Measurements from ENCODE around the gene HCN2.

Gene HCN2

GRCh38 chr19:589693-590395 is at the start of gene HCN2:
TSS of gene HCN2 (plus strand) at chr19:589881. CDS start at chr19:589946, 65 bp downstream.
- H3K9ac ChIP-seq (ENCODE audit: low read length), result no peak within 1 kb of the TSS
- no peaks in the 10 kb centered on the region for H3K36me3 ChIP-seq (ENCODE audit: insufficient read depth, low read length)
- no peaks in the 10 kb centered on the region for H3K9me3 ChIP-seq (ENCODE audit: low read length)
- no peak within 1 kb of the TSS for H3K4me3 ChIP-seq (ENCODE audit: low read depth in 1 of 2, low read length in 2 of 2)
- no peaks in the 10 kb centered on the region for H3K4me1 ChIP-seq (ENCODE audit: insufficient read depth, low read length)
- H3K27me3 ChIP-seq (ENCODE audit: control insufficient read depth in 1 of 2, insufficient read depth in 2 of 2, low read length in 2 of 2), result peaks cover 18 to 67% of the 10 kb centered on the region in 2 donors
- H3K27ac ChIP-seq (ENCODE audit: low read depth, low read length), result no peak within 1 kb of the TSS

- Histone ChIP-seq H3K27ac (ENCODE audit: low read depth, low read length) (no peak overlapping the region), H3K36me3 (ENCODE audit: insufficient read depth, low read length) (peaks cover 27% of the 10 kb centered on the region), H3K27me3 (ENCODE audit: control insufficient read depth in 1 of 2, insufficient read depth in 2 of 2, low read length in 2 of 2) (no peaks in the 10 kb centered on the region), H3K9ac (ENCODE audit: low read length) (no peak overlapping the region), H3K9me3 (ENCODE audit: low read length) (no peaks in the 10 kb centered on the region), H3K4me3 (ENCODE audit: low read depth in 1 of 2, low read length in 2 of 2) (no peak overlapping the region), H3K4me1 (ENCODE audit: insufficient read depth, low read length) (no peaks in the 10 kb centered on the region)
Measured at GRCh38 chr19:540867-541637, 48.6 kb upstream of the HCN2 start.

- H3K36me3 ChIP-seq (ENCODE audit: insufficient read depth, low read length), result peaks cover 21% of the 10 kb centered on the region
Measured at GRCh38 chr19:541699-542098, 48.0 kb upstream of the HCN2 start.

GRCh38 chr19:542173-542866 is 47.4 kb upstream of the HCN2 start:
- Histone ChIP-seq H3K27ac (ENCODE audit: low read depth, low read length) (no peak overlapping the region), H3K36me3 (ENCODE audit: insufficient read depth, low read length) (peaks cover 16% of the 10 kb centered on the region), H3K27me3 (ENCODE audit: control insufficient read depth in 1 of 2, insufficient read depth in 2 of 2, low read length in 2 of 2) (peaks cover 0 to 1% of the 10 kb centered on the region in 2 donors), H3K9me3 (ENCODE audit: low read length) (no peaks in the 10 kb centered on the region), H3K4me3 (ENCODE audit: low read depth in 1 of 2, low read length in 2 of 2) (no peak overlapping the region), H3K9ac (ENCODE audit: low read length) (no peak overlapping the region), H3K4me1 (ENCODE audit: insufficient read depth, low read length) (no peaks in the 10 kb centered on the region)

More at GRCh38 chr19:541699-542098, 48.0 kb upstream of the HCN2 start:
- H3K4me3 ChIP-seq (ENCODE audit: low read depth in 1 of 2, low read length in 2 of 2), result no peak overlapping the region
- no peak overlapping the region for H3K27ac ChIP-seq (ENCODE audit: low read depth, low read length)
- H3K4me1 ChIP-seq (ENCODE audit: insufficient read depth, low read length), result no peaks in the 10 kb centered on the region
- H3K27me3 ChIP-seq (ENCODE audit: control insufficient read depth in 1 of 2, insufficient read depth in 2 of 2, low read length in 2 of 2), result no peaks in the 10 kb centered on the region
- no peaks in the 10 kb centered on the region for H3K9me3 ChIP-seq (ENCODE audit: low read length)
- H3K9ac ChIP-seq (ENCODE audit: low read length), result no peak overlapping the region

GRCh38 chr19:543910-544608 is 45.6 kb upstream of the HCN2 start, which contains the start of gene GZMM:
TSS of gene GZMM (plus strand) at chr19:544053. CDS start at chr19:544072, 19 bp downstream.
- Histone ChIP-seq H3K4me3 (ENCODE audit: low read depth in 1 of 2, low read length in 2 of 2) (no peak within 1 kb of the TSS), H3K27ac (ENCODE audit: low read depth, low read length) (no peak within 1 kb of the TSS)

GRCh38 chr19:547117-547516 is 42.6 kb upstream of the HCN2 start:
- Histone ChIP-seq H3K27me3 (ENCODE audit: control insufficient read depth in 1 of 2, insufficient read depth in 2 of 2, low read length in 2 of 2) (peaks cover 0 to 11% of the 10 kb centered on the region in 2 donors), H3K27ac (ENCODE audit: low read depth, low read length) (no peak overlapping the region), H3K36me3 (ENCODE audit: insufficient read depth, low read length) (no peaks in the 10 kb centered on the region)

More at GRCh38 chr19:543910-544608, 45.6 kb upstream of the HCN2 start, which contains the start of gene GZMM:
- Histone ChIP-seq H3K27me3 (ENCODE audit: control insufficient read depth in 1 of 2, insufficient read depth in 2 of 2, low read length in 2 of 2) (peaks cover 0 to 11% of the 10 kb centered on the region in 2 donors), H3K9ac (ENCODE audit: low read length) (no peak within 1 kb of the TSS), H3K36me3 (ENCODE audit: insufficient read depth, low read length) (peaks cover 3% of the 10 kb centered on the region), H3K4me1 (ENCODE audit: insufficient read depth, low read length) (no peaks in the 10 kb centered on the region), H3K9me3 (ENCODE audit: low read length) (no peaks in the 10 kb centered on the region)

GRCh38 chr19:547836-548720 is 41.6 kb upstream of the HCN2 start:
- H3K27me3 ChIP-seq (ENCODE audit: control insufficient read depth in 1 of 2, insufficient read depth in 2 of 2, low read length in 2 of 2), result peaks cover 0 to 11% of the 10 kb centered on the region in 2 donors
- H3K36me3 ChIP-seq (ENCODE audit: insufficient read depth, low read length), result no peaks in the 10 kb centered on the region
- H3K4me3 ChIP-seq (ENCODE audit: low read depth in 1 of 2, low read length in 2 of 2), result no peak overlapping the region
- H3K4me1 ChIP-seq (ENCODE audit: insufficient read depth, low read length), result no peaks in the 10 kb centered on the region
- H3K9ac ChIP-seq (ENCODE audit: low read length), result no peak overlapping the region
- no peaks in the 10 kb centered on the region for H3K9me3 ChIP-seq (ENCODE audit: low read length)
- no peak overlapping the region for H3K27ac ChIP-seq (ENCODE audit: low read depth, low read length)

More at GRCh38 chr19:547117-547516, 42.6 kb upstream of the HCN2 start:
- Histone ChIP-seq H3K4me1 (ENCODE audit: insufficient read depth, low read length) (no peaks in the 10 kb centered on the region), H3K9ac (ENCODE audit: low read length) (no peak overlapping the region), H3K9me3 (ENCODE audit: low read length) (no peaks in the 10 kb centered on the region), H3K4me3 (ENCODE audit: low read depth in 1 of 2, low read length in 2 of 2) (no peak overlapping the region)

- Histone ChIP-seq H3K27ac (ENCODE audit: low read depth, low read length) (no peak overlapping the region), H3K9me3 (ENCODE audit: low read length) (no peaks in the 10 kb centered on the region), H3K9ac (ENCODE audit: low read length) (no peak overlapping the region), H3K36me3 (ENCODE audit: insufficient read depth, low read length) (no peaks in the 10 kb centered on the region), H3K27me3 (ENCODE audit: control insufficient read depth in 1 of 2, insufficient read depth in 2 of 2, low read length in 2 of 2) (peaks cover 0 to 11% of the 10 kb centered on the region in 2 donors), H3K4me1 (ENCODE audit: insufficient read depth, low read length) (no peaks in the 10 kb centered on the region), H3K4me3 (ENCODE audit: low read depth in 1 of 2, low read length in 2 of 2) (no peak overlapping the region)
Measured at GRCh38 chr19:548886-549830, 40.5 kb upstream of the HCN2 start.

- no peaks in the 10 kb centered on the region for H3K36me3 ChIP-seq (ENCODE audit: insufficient read depth, low read length)
- peaks cover 8% of the 10 kb centered on the region for H3K4me1 ChIP-seq (ENCODE audit: insufficient read depth, low read length)
- H3K27ac ChIP-seq (ENCODE audit: low read depth, low read length), result no peak overlapping the region
- H3K9ac ChIP-seq (ENCODE audit: low read length), result no peak overlapping the region
- no peaks in the 10 kb centered on the region for H3K9me3 ChIP-seq (ENCODE audit: low read length)
- no peak overlapping the region for H3K4me3 ChIP-seq (ENCODE audit: low read depth in 1 of 2, low read length in 2 of 2)
- H3K27me3 ChIP-seq (ENCODE audit: control insufficient read depth in 1 of 2, insufficient read depth in 2 of 2, low read length in 2 of 2), result no peaks in the 10 kb centered on the region
Measured at GRCh38 chr19:554817-555216, 34.9 kb upstream of the HCN2 start.
